ENCODE results near the gene RB1.
"Not testable (repeated sequence)": the region's sequence is repeated elsewhere in the genome, so short reads cannot be mapped to it uniquely, and the experiment has no call there.

RB1 gene

DNA sequence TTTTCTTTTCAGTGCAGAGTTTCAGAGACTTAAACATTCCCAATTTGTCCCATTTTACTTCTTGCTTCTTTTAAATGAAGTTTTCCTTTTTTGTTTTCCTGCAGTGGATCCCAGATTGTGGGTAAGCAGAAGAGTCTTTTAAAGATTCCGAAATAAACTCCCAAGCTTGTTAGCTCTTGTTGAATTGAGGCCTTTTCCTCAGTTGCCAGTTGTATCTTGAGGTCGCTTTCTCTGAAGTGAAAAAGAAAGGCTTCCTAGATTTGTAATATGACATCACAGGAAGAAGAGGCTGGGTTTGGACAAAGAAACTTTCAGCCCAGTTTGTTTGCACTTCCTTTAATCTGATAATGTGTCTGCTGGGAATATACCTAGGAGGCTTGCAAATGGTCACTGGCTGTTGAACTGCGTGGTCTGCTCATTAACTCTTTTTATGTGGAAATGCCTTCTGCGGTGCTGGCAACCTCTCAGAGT, 109.4 kb downstream of the RB1 start, which contains the start of gene LPAR6:
TSS of gene LPAR6 (minus strand) at position 233 of the 471 bp plus-strand sequence. CDS start 690 bp downstream, outside the sequence.
- DNase-seq = no peak

DNA sequence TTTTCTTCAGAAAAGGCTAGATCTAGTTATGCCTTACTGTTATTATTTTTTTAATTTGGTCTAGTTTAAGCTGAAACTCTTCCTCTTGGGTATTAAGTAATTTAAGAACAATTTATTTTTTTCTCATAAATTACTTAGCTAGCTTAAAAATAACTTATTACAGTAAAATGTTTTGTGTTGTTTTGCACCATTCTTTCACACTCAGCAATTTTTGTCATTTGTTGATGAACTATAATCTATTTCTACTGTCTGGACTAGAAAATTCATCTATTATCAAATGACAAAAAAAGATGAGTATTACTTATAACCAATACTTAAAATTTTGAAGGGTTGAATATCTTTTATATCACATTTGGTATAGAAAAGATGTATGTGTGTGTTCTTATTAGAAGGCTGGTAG, 111.0 kb downstream of the RB1 start:
- no peak for DNase-seq

DNA sequence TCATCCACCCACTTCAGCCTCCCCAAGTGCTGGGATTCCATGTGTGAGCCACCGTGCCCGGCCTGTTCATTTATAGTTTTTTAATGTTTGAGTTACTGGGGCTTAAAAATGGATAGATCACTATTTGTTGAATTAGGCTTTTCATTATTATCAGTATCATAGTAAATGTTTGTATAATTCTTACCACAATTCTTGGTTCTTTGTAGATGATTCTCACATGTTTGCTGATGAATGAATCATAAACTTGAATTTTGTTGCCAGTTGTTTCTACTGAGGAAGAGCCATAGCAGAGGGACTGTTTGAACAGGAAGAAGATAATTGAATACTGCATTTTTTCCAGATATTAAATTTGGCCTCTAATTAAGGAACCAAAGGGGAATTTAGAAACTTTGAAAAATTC, 112.0 kb downstream of the RB1 start:
- no peak for DNase-seq

DNA sequence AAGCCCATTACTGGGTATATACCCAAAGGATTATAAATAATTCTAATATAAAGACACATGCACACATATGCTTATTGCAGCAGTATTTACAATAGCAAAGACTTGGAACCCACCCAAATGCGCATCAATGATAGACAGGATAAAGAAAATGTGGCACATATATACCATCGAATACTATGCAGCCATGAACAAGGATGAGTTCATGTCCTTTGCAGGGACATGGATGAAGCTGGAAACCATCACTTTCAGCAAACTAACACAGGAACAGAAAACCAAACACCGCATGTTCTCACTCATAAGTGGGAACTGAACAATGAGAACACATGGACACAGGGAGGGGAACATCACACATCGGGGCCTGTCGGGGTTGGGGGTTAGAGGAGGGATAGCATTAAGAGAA, 118.5 kb downstream of the RB1 start:
- not testable (repeated sequence) for DNase-seq

DNA sequence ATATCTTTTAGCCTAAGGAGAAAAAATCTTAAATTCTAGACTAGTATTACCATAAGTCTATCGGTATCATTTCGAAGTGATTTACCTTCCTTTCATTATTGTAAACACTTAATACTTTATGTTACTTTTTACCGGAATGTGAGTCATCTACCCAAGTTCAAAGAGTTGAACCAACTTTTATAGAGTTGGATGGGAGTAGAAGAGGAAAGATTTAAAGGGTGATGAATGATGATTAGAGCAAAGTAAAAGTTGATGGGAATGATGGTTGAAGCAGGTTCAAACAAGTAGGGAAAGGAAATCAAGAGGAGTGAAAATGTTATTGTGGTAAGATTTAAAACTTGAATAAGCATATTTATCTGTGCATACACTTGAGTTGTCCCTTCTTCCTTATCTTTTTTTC, 120.7 kb downstream of the RB1 start:
- no peak for DNase-seq

DNA sequence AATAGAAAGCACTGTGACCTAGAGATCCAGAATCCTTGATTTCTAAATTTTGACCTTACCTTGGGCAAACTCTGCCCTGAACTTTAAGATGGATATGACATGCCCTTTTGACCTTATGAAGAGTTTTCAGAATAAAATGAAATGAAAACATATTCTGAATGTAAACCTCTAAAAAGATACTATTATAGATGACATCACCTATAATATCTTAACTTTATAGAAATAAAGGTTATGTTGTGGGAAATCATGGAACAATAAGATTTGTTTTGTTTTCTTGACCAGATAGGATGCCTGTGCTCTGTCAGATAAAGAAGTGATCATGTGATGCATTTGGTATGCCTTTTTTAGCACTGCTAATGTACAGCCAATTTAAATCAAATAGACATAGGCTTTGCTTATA, 122.5 kb downstream of the RB1 start:
- DNase-seq = no peak

DNA sequence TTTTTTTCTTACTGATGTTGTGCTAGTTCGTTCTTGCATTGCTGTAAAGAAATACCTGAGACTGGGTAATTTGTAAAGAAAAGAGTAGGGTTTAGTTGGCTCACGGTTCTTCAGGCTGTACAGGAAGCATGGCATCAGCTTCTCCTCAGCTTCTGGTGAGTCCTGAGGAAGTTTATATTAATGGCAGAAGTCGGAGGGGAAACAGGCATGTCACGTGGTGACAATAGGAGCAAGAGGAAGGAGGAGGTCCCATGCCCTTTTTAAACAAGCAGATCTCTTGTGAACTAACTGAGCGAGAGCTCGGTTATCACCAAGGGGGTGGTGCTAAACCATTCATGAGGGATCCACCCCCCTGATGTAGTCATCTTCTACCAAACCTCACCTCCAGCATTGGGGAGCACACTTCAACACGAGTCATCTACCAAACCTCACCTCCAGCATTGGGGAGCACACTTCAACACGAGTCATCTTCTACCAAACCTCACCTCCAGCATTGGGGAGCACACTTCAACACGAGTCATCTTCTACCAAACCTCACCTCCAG, 123.3 kb downstream of the RB1 start:
- not testable (repeated sequence) for DNase-seq

DNA sequence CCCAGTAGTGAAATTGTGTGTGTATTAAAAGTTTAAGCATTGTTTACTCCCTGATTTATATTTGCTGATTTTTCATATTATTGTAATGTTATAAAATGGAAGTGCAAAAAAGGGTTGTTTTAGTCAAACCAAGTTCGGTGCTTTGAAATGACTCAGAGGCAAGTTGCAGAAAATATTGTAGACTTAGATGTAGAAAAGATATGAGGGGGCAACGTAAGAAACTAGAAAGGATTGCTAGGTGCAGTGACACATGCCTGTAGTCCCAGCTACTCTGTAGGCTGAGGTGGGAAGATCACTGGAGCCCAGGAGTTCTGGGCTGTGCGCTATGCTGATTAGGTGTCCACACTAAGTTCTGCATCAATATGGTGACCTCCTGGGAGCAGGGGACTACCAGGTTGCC, 125.5 kb downstream of the RB1 start:
- no peak for DNase-seq

DNA sequence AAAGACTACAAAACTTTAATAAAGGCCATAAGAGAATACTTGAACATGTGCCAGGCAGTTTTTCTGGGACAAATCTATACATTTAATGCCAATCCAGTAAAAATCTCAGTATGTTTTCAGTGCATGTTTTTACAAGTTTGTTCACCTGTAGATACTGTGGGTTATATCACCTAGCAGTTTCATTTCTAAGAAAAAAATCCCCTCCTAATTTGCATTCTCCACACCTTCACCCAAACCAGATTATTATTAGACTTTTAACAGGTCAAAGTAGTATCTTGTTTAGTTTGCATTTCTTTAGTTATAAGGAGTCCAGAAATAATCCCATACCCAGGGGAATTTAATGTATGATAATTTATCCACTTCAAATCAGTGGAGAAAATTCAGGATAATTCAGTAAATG, 126.3 kb downstream of the RB1 start:
- no peak for DNase-seq

DNA sequence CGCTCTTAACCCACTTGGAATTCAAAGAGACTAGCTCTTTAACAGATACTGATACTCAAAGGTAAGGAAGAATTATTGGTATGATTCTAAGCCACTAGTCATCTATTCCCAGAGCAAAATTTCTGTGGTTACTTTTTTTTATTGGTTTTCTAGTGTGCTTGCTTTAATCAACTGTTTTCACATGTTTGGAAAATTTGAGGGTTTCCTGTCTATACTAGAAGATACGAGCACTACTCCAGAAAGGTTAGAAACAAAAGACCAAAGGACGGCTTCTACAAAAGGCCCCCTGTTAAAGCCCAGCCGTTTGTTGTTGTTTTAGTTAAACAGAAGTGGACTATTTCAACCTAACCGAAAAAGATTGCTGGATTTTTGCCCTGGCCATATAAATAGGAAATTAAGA, 127.9 kb downstream of the RB1 start:
- DNase-seq = no peak

DNA sequence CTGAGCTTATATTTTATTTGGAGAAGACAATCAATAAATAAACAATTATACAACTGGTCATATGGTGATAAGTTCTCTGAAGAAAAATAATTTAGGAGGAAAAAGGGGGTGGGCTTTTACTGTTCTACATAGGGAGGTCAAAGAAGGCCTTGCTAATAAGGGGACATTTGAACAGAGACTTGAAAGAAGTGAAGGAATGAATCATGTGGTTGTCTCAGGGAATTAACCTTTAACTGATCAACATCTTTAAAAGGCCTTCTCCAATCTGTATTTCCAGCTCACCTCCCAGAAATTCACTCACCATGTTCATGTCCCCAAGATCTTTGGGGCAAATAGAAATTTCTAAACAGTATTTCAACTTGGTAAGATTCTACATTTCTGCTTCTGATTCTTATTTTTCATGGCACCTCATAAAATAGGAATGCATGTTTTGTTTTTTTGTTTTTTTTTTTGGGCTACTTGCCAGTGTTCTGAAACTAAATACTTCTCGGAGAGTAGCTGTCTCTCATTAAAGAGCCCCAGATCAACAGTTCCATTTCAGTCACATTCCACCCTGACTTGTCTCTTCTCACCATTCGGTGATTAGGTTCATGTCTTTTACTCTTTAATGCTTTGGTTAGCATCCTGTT, 128.6 kb downstream of the RB1 start:
- no peak for DNase-seq

DNA sequence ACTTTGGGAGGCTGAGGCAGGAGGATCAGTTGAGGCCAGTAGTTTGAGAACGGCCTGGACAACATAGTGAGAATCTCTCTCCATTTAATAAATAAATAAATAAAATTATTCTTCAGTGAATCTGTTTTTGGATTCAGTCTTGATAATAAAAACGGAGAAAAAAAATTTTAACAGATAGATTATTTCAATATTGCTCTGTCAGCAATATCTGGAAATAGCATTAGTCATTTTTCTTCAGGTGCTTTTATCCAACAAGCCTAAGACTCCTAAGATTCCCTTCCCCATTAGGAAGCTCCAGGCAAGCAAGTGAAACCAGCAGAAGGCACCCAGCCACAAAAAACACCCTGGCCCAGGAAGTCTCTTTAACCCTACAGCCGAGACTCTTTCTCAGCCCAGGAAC, 130.6 kb downstream of the RB1 start:
- no peak for DNase-seq

DNA sequence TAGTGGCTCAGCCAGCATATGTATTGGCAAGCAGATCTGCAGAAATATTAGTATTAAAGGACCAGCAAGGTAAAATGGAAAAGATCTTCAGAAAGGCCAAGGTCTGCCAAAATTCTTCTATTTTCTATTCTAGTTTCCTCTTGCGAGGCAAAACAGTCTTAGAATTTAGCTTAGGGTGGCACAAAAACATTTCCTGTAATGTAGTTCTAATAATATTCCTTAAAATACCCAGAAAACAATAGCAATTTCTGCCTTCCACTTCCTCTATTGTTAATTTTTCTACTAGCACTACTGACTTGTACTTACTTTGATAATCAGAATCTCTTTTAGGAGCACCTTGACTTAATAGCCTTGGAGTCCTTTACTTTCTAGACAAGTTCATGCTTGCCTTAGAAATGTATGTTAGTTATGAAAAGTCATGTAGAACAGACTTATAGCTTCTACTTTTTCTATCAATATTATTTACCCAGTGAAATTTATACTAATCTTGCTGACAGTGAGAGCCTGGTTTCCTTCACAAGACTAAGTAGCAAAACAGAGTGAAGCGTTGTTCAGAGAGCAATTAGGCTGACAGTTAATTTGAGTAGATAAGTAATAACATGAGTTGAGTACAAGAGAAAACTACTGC, 133.2 kb downstream of the RB1 start:
- no peak for DNase-seq

DNA sequence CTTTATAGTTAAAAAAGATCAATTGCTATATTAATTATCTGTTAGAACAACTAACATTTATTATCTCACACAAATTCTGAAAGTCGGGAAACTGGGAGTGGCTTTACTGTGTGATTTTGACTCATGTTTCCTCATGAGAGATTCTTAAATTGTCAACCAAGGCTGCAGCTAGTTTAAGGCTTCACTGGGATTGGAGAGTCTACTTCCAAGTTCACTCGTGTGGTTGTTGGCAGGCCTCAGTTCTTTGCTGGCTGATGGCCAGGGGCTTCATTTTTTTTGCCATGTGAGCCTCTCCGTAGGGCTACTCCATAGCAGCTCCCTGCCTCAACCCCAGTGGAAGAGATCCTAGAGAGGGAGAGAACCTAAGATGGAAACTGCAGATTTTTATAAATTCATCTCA, 133.8 kb downstream of the RB1 start:
- DNase-seq = no peak

DNA sequence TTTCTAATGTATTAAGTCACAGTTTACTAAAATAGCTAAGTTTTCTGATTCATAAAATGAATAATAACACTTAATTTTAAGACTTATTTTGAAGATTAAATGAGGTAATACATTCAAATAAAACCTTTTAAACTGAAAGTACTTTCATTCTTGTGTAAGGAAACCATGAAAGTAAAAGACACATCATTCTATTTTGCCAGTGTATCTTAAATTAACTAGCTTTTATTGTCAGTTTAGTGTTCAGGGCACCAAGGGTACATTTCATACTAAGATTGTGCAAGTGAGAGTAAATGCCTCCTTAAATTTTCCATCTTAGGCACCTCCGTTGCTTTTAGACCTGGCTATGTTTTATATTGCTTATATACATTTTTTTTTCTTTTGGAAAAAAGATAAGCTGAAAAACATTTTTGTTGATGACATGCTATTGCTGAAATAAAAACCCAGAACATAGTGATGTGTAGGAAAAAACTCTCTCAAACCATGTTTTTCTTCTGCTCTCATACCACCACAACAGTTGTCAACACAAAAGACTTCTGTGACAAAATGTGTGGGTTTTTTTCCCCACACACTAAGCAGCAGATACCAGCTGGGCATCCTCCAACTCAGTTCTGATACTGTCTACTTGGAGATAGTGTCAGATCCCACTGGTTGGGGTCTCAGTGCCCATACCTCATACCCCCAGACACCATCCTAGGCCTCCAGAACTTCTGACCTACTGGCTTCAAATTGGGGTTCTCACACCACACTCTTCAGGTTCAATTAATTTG, 140.1 kb downstream of the RB1 start:
- DNase-seq = no peak

DNA sequence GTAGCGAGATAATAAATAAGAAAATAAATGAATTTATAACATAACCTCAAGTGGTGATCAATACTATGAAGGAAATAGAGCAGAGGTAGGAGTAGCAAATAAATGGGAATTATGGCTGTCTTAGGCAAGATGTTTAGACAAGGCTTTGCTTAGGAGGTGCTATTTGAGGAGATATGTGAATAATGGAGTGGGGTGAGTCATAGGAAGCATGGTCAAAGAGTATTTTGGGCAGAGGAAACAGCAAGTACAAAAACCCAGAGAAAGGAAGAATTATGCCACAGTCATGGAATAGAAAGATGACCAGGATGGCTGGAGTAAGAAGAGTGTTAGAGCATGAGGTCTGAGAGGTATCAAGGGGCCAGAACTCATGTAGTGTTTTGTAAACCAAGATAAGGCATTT, 142.9 kb downstream of the RB1 start:
- DNase-seq = no peak

DNA sequence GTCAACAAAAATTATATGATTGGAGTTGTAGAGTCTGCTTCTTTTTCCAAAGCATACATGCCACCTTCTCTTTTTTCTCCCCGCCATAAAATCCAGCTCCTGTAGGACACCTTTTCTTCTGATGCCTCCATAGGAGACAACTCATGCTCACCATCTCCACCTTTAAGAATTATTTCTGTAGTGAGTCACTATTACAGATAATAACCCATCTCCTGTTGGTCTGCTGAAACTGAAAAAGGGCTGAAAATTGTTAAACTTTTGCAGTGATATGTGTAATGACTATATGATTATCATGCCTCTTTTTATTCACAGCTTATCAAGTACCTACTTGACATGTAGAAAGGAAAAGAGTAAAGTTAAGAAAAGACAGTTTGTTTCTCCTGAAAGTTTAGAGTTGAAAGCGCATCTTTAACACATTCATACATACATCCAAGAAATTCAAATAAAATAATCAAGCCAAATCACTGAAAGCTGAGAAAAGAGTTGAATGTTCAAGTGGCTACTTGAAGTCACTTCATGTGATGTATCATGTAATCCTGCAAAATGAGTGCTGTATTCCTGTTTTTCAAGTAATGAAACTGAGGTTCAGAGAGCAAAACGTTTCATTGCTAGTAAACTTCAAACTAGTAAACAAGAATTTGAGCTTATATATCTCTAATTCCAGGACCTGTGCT, 144.9 kb downstream of the RB1 start:
- no peak for DNase-seq

DNA sequence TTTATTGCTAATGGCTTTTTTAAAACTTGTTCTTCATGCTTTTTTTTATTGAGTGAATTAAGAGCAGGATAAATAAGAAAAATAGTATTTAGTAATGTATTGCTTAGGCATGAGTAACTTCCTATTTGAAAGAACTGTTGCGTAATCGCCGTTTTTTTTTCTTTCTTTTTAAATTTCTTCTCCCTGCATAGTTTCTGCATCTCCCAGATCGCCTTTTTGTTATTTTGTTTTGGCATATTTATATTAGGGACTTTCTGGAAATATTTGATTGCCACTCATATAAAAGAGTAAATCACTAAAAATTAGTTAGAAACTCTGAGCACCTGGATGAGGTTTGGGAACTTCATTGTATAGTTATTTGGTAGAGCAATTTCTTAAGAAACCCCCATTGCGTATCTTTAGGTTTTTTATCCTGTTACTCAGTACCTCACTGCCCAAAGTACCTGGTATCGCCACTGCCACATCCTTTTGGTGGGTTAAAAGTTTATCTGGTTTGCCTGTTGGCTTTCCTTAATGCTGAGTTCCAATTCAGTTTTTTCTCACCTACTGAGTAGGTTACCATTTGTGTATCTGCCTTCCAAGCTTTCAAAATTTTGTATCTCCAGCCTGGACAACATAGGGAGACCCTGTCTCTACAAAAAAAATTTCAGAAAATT, 145.5 kb downstream of the RB1 start:
- no peak for DNase-seq

DNA sequence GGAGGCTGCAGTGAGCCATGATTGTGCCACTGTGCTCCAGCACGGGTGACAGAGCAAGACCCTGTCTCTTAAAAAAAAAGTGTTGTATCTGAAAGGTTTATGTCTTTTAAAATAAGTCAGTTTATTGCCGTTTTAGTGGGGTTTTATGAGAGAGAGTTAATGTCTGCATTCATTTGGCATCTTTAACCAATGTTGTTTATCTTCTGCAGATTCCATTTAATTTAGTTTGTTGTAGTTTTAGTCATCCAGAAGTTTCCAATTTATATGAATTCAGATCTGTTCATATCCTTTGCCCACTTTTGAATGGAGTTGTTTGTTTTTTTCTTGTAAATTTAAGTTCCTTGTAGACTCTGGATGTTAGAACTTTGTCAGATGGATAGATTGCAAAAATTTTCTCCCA, 146.1 kb downstream of the RB1 start:
- DNase-seq = no peak

DNA sequence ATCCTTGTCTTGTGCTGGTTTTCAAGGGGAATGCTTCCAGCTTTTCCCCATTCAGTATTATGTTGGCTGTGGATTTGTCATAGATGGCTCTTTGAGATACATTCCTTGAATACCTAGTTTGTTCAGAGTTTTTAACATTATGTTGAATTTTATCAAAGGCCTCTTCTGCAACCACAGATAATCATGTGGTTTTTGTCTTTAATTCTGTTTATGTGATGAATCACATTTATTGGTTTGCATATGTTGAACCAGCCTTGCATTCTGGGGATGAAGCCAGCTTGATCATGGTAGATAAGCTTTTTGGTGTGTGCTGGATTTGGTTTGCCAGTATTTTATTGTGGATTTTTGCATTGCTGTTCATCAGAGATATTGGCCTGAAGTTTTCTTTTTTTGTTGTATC, 147.6 kb downstream of the RB1 start:
- DNase-seq = not testable (repeated sequence)

DNA sequence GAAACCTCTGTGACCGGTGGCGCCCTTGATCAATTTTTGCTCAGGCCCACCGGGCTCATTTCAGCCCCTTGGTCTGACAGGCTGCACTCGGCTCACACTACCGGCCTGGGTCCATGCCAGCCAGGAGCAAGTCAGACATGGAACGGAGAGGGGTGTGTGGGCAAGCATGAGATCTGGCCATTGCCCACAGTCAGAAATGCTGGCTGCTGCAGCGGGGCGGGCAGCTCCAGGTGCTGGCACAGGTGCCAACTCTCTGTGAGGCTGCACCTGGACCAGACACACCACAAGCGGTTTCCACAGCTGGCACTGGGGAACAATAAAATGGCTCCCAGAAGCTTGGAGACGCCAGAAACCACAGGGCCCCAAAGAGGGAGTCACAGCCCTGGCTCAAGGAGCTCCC, 153.0 kb downstream of the RB1 start:
- DNase-seq = no peak

DNA sequence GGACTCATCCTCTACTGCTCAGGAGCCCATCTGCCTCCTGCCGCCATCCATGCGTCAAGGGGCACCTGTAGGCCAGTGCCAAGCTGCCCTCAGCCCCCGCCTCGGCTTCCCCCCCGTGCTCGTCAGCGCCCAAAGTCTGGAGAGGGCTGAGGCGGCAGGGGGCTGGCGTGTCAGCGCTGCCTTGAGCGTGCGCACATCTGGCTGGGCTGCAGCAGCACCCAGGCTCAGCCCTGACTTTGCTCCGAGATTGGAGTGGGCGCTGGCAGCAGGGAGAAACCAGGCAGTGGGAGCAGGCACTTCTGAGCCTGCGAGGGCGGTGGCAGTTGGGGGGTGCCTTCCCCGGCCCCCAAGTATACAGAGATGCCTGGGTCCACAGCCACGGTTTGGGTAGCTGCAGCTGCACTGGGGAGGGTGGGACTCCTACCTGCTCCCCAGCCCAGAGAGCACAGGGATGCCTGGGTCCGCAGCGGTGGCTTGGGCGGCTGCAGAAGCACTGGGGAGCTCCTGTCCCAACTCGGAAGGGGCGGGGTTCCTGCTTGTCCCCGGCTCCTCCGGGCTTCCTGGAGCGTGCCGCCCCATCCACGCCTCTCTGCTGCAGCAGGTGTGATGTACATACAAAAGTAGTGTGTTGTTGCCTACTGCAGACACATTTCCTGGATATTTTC, 154.2 kb downstream of the RB1 start:
- no peak for DNase-seq
